ENCODE results near the gene TTC34.

The TTC34 gene

GRCh38 chr1:2594641-2595131 lies 206.8 kb downstream of the TTC34 start:
- Histone ChIP-seq H3K36me3 (ENCODE audit: insufficient read depth, low read depth, low read length) (no peaks in the 10 kb centered on the region), H3K27ac (ENCODE audit: low read length) (no peak overlapping the region), H3K27me3 (ENCODE audit: insufficient read depth, low read length) (no peaks in the 10 kb centered on the region), H3K4me1 (ENCODE audit: insufficient read depth, low read length) (no peaks in the 10 kb centered on the region), H3K9ac (ENCODE audit: low read depth, low read length) (no peak overlapping the region), H3K9me3 (ENCODE audit: insufficient read depth, low read depth, low read length) (no peaks in the 10 kb centered on the region), H3K4me3 (ENCODE audit: low read length) (no peak overlapping the region)

DNA sequence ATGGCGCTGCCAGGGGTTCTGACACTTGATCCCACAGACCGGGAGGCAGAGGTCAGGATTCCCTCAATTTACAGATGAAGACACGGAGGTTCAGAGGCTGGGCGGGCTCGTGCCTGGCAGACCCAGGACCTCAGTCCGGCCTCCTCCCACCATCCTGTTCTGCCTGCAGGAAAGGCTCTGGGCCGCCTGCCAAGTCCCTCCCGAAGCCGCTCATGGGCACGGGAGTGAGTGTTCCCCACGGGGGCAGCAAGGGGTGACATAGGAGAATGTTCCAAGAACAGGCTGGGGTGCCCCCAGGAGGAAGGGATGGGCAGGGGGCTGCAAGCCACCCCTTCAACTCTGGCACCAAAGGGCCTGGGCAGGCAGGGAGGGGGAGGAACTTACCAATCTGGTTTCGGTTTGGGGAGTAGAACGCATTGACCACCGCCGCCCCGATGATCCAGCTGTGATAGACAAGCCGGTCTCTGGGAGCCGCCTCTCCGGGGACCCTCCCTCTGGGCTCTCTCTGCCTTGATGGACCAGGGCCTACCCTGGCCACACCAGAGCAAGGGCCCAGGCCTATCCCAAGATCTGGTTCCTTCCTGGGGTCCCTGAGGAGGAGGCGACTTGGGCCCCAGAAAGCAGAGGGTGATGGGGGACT lies 207.4 kb downstream of the TTC34 start:
- Histone ChIP-seq H3K4me1 (ENCODE audit: insufficient read depth, low read length) (no peaks in the 10 kb centered on the region), H3K4me3 (ENCODE audit: low read length) (no peak overlapping the region), H3K27ac (ENCODE audit: low read length) (no peak overlapping the region), H3K9ac (ENCODE audit: low read depth, low read length) (no peak overlapping the region), H3K9me3 (ENCODE audit: insufficient read depth, low read depth, low read length) (no peaks in the 10 kb centered on the region), H3K36me3 (ENCODE audit: insufficient read depth, low read depth, low read length) (no peaks in the 10 kb centered on the region), H3K27me3 (ENCODE audit: insufficient read depth, low read length) (no peaks in the 10 kb centered on the region)

GRCh38 chr1:2593251-2593878 lies 208.1 kb downstream of the TTC34 start:
- Histone ChIP-seq H3K36me3 (ENCODE audit: insufficient read depth, low read depth, low read length) (no peaks in the 10 kb centered on the region), H3K4me3 (ENCODE audit: low read length) (no peak overlapping the region), H3K4me1 (ENCODE audit: insufficient read depth, low read length) (no peaks in the 10 kb centered on the region), H3K27ac (ENCODE audit: low read length) (no peak overlapping the region), H3K9ac (ENCODE audit: low read depth, low read length) (no peak overlapping the region), H3K9me3 (ENCODE audit: insufficient read depth, low read depth, low read length) (no peaks in the 10 kb centered on the region), H3K27me3 (ENCODE audit: insufficient read depth, low read length) (no peaks in the 10 kb centered on the region)

- Histone ChIP-seq H3K9ac (ENCODE audit: low read depth, low read length) (no peak overlapping the region), H3K4me1 (ENCODE audit: insufficient read depth, low read length) (no peaks in the 10 kb centered on the region), H3K36me3 (ENCODE audit: insufficient read depth, low read depth, low read length) (no peaks in the 10 kb centered on the region), H3K27ac (ENCODE audit: low read length) (no peak overlapping the region), H3K27me3 (ENCODE audit: insufficient read depth, low read length) (no peaks in the 10 kb centered on the region), H3K9me3 (ENCODE audit: insufficient read depth, low read depth, low read length) (no peaks in the 10 kb centered on the region), H3K4me3 (ENCODE audit: low read length) (no peak overlapping the region)
Measured at GRCh38 chr1:2592672-2593071, 208.8 kb downstream of the TTC34 start.

- no peak overlapping the region for H3K27ac ChIP-seq (ENCODE audit: low read length)
- no peaks in the 10 kb centered on the region for H3K27me3 ChIP-seq (ENCODE audit: insufficient read depth, low read length)
- H3K4me3 ChIP-seq (ENCODE audit: low read length) = no peak overlapping the region
- H3K4me1 ChIP-seq (ENCODE audit: insufficient read depth, low read length) = no peaks in the 10 kb centered on the region
- H3K9me3 ChIP-seq (ENCODE audit: insufficient read depth, low read depth, low read length) = no peaks in the 10 kb centered on the region
- H3K36me3 ChIP-seq (ENCODE audit: insufficient read depth, low read depth, low read length) = no peaks in the 10 kb centered on the region
- no peak overlapping the region for H3K9ac ChIP-seq (ENCODE audit: low read depth, low read length)
Measured at GRCh38 chr1:2591581-2592261, 209.8 kb downstream of the TTC34 start.

- no peaks in the 10 kb centered on the region for H3K36me3 ChIP-seq (ENCODE audit: insufficient read depth, low read depth, low read length)
- no peaks in the 10 kb centered on the region for H3K4me1 ChIP-seq (ENCODE audit: insufficient read depth, low read length)
- no peak overlapping the region for H3K4me3 ChIP-seq (ENCODE audit: low read length)
- no peak overlapping the region for H3K9ac ChIP-seq (ENCODE audit: low read depth, low read length)
- no peaks in the 10 kb centered on the region for H3K9me3 ChIP-seq (ENCODE audit: insufficient read depth, low read depth, low read length)
- H3K27ac ChIP-seq (ENCODE audit: low read length) = no peak overlapping the region
- no peaks in the 10 kb centered on the region for H3K27me3 ChIP-seq (ENCODE audit: insufficient read depth, low read length)
Measured at GRCh38 chr1:2591233-2591580, 210.3 kb downstream of the TTC34 start.

DNA sequence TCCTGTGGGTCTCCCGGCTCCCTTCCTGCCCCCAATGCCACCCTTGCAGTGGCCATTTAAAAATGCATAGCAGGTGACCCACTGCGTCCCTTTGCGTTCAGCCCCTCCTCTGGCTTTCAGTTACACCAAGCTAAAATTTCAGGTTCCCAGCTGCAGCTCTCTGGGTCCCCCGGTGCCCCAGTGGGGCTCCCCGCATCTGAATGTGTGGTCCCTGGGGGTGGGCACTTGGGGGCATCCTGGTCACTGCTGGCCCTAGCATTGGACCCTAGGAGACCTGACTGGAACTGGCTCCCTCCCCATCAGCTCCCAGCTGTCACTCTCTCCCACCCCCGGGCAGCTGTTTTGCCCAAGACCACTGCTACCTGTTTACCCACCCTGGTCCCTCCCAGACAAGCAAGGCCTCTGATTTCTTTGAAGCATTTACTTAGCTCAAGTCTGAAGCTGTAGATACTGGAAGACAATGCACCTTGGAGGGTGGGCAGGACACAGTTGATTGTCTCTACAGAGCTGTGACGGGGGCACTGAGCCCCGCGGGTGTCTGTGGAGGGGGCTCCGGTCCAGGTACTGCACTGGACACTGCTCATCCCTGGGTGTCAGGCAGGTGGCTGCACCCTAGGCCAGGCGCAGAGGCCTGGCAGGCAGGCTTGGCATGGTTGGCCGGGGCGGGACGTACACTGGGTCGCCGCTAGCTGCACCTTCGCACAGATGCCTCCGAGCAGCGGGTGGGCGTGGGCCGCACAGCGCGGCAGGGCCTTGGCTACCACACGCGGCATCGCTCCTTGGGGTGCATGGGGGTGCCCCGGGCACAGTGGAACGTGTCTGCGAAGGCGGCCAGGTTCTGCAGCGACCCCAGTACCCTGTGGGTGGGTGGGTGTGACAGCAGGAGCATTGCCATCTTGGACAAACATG lies 211.0 kb downstream of the TTC34 start:
- Histone ChIP-seq H3K27me3 (ENCODE audit: insufficient read depth, low read length) (no peaks in the 10 kb centered on the region), H3K9ac (ENCODE audit: low read depth, low read length) (no peak overlapping the region), H3K4me1 (ENCODE audit: insufficient read depth, low read length) (no peaks in the 10 kb centered on the region; the same call in 1 of the 2 replicates)

GRCh38 chr1:2589431-2590232 lies 211.9 kb downstream of the TTC34 start:
- H3K4me3 ChIP-seq (ENCODE audit: low read length) = no peak overlapping the region
- no peak overlapping the region for H3K27ac ChIP-seq (ENCODE audit: low read length)
- no peaks in the 10 kb centered on the region for H3K27me3 ChIP-seq (ENCODE audit: insufficient read depth, low read length)
- no peaks in the 10 kb centered on the region; the same call in 1 of the 2 replicates for H3K4me1 ChIP-seq (ENCODE audit: insufficient read depth, low read length)
- H3K9me3 ChIP-seq (ENCODE audit: insufficient read depth, low read depth, low read length) = no peaks in the 10 kb centered on the region
- no peaks in the 10 kb centered on the region for H3K36me3 ChIP-seq (ENCODE audit: insufficient read depth, low read depth, low read length)
- no peak overlapping the region for H3K9ac ChIP-seq (ENCODE audit: low read depth, low read length)

More for the DNA sequence above, 211.0 kb downstream of the TTC34 start:
- Histone ChIP-seq H3K4me3 (ENCODE audit: low read length) (no peak overlapping the region), H3K27ac (ENCODE audit: low read length) (no peak overlapping the region), H3K36me3 (ENCODE audit: insufficient read depth, low read depth, low read length) (no peaks in the 10 kb centered on the region), H3K9me3 (ENCODE audit: insufficient read depth, low read depth, low read length) (no peaks in the 10 kb centered on the region)

GRCh38 chr1:2588661-2589430 lies 212.6 kb downstream of the TTC34 start:
- Histone ChIP-seq H3K9ac (ENCODE audit: low read depth, low read length) (no peak overlapping the region), H3K36me3 (ENCODE audit: insufficient read depth, low read depth, low read length) (no peaks in the 10 kb centered on the region), H3K9me3 (ENCODE audit: insufficient read depth, low read depth, low read length) (no peaks in the 10 kb centered on the region), H3K27me3 (ENCODE audit: insufficient read depth, low read length) (no peaks in the 10 kb centered on the region), H3K27ac (ENCODE audit: low read length) (no peak overlapping the region), H3K4me3 (ENCODE audit: low read length) (no peak overlapping the region), H3K4me1 (ENCODE audit: insufficient read depth, low read length) (peaks cover 4% of the 10 kb centered on the region; the same call in 1 of the 2 replicates)

DNA sequence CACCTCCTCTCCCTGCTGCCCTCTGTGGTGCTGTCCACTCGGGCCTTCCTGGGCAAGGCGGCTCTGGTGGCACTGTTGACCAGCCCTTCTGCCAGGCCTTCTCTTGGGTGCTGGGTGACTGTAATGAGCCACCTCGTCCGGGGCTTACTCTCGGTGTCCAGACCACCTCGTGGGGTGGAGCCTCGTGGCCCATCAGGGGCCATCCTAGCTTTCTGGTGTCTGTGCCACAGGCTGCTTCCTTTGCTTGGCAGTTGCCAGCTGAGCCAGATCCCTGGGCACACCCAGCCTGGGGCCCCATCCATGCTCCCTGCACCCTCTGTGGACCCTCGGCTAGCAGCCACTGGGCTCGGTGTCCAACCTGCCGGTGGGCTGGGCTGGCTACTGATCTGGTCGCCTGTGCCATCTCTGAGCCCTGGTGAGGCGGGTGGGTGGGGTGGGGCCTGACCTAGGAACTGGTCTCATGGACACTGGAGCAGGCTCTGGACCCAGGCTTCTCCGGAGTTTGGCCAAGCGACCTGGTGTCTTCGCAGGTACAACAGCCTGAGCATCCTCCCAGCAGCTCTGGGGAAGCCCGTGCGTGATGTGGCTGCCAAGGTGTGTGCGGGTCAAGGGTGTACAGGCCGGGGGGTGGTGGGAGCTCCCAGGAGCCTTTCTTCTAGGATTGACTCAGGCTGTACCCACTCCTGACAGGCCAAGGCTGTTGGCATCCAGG lies 213.5 kb downstream of the TTC34 start:
- H3K27me3 ChIP-seq (ENCODE audit: insufficient read depth, low read length) = no peaks in the 10 kb centered on the region
- H3K9me3 ChIP-seq (ENCODE audit: insufficient read depth, low read depth, low read length) = no peaks in the 10 kb centered on the region
- peak overlapping the region; percentile 84; the same call in 1 of the 2 replicates for H3K4me3 ChIP-seq (ENCODE audit: low read length)
- H3K27ac ChIP-seq (ENCODE audit: low read length) = no peak overlapping the region
- no peak overlapping the region for H3K9ac ChIP-seq (ENCODE audit: low read depth, low read length)
- H3K36me3 ChIP-seq (ENCODE audit: insufficient read depth, low read depth, low read length) = no peaks in the 10 kb centered on the region
- peaks cover 4% of the 10 kb centered on the region; the same call in 1 of the 2 replicates for H3K4me1 ChIP-seq (ENCODE audit: insufficient read depth, low read length)

All from iPS-20b (cell line).